NOMO-1 treated with DMSO at 0.1 percent for 48 hours (cell line): Measurements from ENCODE around the gene DDX20.
"Not testable (repeated sequence)": the region's sequence is repeated elsewhere in the genome, so short reads cannot be mapped to it uniquely, and the experiment has no call there.

Experiments used
- DNase-seq: peaks from one replicate; lab custom pipeline; 2025; ENCODE audit not compliant: unreplicated experiment; lab: John Stamatoyannopoulos, UW

The DDX20 gene

GRCh38 chr1:111784273-111784901 is 28.7 kb downstream of the DDX20 start:
- DNase-seq: no peak

DNA sequence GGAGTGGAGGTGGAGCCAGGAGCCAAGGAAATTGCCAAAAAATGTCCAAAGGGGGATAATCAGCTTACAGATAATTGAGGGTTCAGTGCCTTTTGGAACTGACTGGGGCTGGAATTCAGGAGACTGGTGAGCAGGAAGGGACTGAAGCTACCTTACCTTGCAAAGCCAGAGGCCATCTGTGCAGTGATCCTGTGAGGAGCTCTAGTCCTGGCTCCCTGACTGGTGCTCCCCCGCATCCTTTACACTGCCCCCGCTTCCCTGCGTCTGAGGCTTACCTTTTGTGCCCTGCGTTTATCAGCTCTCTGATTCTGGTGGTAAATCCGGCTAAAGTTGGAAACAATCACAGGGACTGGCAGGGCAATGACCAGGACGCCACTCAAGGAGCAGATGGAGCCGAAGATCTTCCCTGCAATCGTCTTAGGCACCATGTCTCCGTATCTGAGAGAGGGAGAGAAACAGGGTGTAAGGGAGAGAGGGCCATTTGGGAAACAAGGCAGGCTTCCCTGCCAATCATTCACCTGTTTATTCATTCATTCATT is 31.0 kb downstream of the DDX20 start:
- DNase-seq: no peak

DNA sequence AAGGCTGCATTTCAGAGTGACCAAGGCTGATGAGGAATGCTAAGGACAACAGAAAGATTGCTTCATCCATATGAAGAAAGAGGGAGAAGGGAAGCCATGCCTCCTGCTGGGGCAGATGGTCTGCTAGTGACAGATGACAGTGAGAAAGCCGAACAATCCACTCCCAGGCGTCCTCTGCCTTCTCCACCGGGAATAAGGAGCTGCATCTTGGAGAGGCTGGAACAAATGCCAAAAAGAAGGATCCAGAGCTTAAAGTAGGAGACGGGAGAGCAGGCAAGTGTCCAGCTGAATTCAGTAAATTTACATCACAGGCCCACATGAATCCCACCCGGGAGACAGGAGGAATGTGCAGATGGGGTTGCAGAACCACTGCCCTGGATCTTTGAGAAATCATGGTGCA is 33.4 kb downstream of the DDX20 start:
- no peak for DNase-seq

- DNase-seq: peak; percentile 12
Observed at GRCh38 chr1:111789666-111790316, 34.1 kb downstream of the DDX20 start.

GRCh38 chr1:111791776-111792175 is 36.1 kb downstream of the DDX20 start:
- DNase-seq: no peak

DNA sequence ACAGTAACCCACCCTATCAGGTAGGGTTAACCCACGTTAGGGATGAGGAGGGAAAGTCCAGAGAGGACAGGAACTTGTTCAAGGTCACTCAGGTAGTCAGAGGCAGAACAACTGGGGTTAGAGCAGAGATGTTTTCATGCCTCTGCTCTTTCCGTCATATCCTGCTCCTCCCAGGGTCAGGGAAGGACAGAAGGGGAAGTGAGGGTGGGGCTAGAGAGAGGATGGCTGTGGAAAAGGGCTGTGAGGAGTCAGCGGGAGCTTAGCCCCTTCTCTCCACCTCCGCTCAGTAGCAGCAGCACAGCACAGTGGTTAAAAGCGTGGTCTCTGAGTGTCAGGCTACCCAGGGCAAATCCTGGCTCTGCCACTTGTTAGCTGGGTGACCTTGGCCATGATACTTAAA is 36.5 kb downstream of the DDX20 start:
- no peak for DNase-seq

- DNase-seq: no peak
Observed at GRCh38 chr1:111793923-111794322, 38.2 kb downstream of the DDX20 start.

GRCh38 chr1:111795401-111795800 is 39.7 kb downstream of the DDX20 start:
- DNase-seq: no peak

GRCh38 chr1:111798580-111798979 is 42.9 kb downstream of the DDX20 start:
- no peak for DNase-seq

DNA sequence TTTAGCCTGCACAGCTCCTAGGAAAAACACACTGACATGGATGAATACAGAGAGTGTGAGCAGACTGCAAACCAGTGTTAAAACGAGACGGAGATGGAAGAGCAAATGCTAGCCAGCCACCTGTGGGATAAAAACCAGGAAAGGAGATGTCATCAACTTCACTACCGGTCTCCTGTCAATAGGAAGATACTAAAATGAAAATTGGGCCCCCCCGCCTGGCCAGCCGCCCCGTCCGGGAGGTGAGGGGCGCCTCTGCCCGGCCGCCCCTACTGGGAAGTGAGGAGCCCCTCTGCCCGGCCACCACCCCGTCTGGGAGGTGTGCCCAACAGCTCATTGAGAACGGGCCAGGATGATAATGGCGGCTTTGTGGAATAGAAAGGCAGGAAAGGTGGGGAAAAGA is 44.0 kb downstream of the DDX20 start:
- not testable (repeated sequence) for DNase-seq

DNA sequence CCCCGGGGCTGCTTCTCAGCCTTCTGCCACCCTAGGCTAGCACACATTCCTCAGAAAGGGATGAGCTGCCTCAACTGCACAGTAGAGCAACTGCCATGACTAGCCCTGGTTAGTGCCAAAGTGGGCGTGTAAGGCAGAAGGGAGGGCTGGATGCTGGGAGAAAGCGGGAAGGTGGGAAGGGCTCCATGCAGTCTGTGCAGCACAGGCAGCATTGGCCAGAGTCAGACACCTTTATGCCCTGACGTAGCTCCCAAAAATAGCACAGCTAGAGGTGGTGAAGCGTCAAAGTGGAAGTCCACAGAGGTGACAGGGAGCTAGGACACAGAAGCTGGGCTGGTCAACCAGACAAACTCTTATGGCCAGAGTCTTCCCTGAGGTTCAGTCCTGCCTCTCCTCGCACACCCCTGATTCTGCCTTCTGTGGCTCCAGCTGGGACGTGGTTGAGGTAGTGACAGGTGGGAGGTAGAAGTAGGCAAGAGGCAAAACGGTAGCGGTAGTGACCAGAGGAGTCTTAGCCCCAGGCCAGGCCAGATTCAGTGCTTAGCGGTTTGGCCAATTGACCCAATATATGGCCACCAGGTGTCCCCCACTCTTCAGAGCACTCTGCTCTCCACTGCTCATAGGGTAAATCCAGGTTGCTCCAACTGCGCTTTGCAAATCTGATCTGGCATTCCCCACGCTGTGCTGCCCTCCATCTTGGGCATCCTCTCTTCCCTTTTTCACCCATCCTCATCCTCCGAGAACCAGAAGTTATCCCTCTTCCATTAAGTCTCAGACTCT is 45.6 kb downstream of the DDX20 start:
- DNase-seq: no peak

GRCh38 chr1:111802110-111802509 is 46.4 kb downstream of the DDX20 start:
- no peak for DNase-seq

DNA sequence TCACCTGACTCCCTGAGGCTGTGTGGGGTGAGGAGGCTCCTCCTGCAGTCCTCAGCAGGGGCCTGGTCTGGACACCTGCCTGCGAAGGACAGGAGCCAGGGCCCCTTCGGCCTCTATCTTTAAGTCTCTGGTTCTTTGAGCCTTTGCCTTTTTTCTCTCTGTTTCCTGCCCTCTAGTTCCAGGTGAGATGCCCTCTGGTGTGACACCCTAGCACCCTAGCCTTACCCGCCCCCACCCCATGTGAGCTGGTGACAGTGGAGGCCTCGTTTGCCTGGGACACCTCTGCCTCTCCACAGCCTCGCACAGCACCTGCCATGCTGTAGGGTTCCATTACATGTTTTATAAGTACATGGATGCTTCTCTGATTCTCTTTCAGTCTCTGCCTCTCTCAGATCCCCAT is 47.3 kb downstream of the DDX20 start:
- DNase-seq: no peak

GRCh38 chr1:111803951-111804350 is 48.2 kb downstream of the DDX20 start:
- no peak for DNase-seq

DNA sequence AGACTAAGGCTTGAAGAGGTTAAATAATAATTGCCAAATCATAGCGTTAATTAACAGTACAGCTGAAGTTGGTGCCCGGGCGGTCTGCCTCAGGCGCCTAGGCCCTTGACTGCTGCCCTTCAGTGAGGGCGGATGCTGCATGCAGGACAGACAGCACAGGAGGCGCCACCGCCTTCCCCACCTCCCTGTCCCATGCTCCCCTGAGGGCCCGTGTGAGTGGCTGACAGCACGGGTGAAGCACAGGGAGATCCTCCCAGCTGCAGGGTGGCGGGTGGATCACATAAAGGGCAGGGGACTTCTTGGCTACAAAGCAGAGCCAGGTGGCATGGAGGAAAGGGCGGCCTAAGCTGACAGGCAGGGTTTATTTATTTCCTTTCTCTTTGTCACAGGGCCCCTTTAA is 49.1 kb downstream of the DDX20 start:
- DNase-seq: no peak

GRCh38 chr1:111805251-111805650 is 49.5 kb downstream of the DDX20 start:
- no peak for DNase-seq

DNA sequence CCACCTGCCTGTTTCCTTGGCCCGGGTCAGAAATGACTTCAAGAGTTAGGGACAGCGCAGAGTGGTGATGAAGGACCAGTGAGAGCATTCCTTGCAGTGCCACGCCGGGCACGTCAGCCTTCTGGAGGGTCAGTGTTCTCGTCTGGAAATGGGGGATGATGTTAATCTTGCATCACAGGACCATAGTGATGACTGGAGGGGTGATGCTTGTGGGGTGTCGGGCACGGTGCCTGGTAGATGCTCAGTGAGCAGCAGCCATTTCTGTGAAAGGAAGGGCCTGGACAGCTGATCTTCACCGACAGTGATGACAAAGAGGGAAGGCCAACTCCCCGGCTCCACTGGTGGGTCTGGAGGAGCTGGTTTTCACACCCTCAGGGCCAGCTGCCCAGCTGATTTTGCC is 56.2 kb downstream of the DDX20 start:
- no peak for DNase-seq

- DNase-seq: no peak
Observed at GRCh38 chr1:111812306-111812705, 56.6 kb downstream of the DDX20 start.

- DNase-seq: no peak
Observed at GRCh38 chr1:111813440-111814304, 58.0 kb downstream of the DDX20 start.

DNA sequence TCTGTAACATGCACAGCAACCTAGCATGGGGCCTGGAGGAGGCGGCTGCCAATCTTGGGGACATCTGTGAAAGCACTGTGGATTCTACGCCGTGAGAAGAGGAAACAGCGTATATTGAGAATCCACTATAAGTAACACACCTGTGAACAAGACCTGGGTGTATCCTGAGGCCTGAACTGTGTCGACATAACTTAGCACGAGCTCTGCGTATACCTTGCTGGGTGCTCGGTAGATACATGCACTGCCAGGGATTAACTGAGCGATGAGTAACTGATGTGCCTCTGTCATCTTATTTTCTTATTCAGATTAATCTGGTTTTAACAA is 58.6 kb downstream of the DDX20 start:
- DNase-seq: no peak

- no peak for DNase-seq
Observed at GRCh38 chr1:111814642-111815041, 58.9 kb downstream of the DDX20 start.
